ENCODE results near the gene PPP6C.

DNA sequence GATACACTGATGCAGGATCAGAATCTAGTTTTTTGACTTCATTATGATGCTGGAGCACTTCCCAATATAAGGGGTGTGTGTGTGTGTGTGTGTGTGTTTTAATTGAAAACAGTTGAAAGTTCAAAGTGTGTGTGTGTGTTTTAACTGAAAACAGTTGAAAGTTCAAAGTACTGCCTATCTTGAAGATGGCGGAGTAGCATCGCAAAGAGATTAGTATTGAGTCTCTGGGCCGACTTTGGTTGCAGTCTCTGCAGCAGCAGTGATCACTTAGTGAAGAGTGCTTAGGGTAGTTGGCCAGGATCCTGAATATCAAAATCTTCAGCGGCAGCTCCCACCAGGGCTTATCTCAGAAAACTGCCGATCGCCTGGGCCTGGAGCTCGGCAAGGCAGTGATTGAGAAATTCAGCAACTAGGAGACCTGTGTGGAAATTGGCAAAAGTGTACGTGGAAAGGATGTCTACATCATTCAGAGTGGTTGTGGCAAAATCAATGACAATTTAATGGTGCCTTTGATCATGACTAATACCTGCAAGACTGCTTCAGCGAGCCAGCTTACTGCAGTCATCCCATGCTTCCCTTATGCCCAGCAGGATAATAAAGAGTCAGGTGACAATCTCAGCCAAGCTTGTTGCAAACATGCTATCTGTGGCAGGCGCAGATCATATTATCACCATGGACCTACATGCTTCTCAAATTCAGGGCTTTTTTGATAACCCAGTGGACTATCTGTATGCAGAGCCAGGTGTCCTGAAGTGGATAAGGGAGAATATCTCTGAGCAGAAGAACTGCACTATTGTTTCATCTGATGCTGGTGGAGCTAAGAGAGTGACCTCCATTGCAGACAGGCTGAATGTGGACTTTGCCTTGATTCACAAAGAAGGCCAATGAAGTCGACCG is 39.0 kb downstream of the PPP6C start:
- TF ChIP-seq, protein P1, sequence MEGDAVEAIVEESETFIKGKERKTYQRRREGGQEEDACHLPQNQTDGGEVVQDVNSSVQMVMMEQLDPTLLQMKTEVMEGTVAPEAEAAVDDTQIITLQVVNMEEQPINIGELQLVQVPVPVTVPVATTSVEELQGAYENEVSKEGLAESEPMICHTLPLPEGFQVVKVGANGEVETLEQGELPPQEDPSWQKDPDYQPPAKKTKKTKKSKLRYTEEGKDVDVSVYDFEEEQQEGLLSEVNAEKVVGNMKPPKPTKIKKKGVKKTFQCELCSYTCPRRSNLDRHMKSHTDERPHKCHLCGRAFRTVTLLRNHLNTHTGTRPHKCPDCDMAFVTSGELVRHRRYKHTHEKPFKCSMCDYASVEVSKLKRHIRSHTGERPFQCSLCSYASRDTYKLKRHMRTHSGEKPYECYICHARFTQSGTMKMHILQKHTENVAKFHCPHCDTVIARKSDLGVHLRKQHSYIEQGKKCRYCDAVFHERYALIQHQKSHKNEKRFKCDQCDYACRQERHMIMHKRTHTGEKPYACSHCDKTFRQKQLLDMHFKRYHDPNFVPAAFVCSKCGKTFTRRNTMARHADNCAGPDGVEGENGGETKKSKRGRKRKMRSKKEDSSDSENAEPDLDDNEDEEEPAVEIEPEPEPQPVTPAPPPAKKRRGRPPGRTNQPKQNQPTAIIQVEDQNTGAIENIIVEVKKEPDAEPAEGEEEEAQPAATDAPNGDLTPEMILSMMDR (IDR thresholded peaks at IDR 0.05): no peak
- no peak for TF ChIP-seq POLR2A (IDR thresholded peaks at IDR 0.05)

Measured in esophagus squamous epithelium (tissue), 4 donors.